HepG2 (cell line): ENCODE measurements around the gene GNRH2. TPM values are rescaled to one million over a fixed set of nuclear protein-coding genes. Genes with fewer than 3 reads are reported as not detected.
A peak's percentile ranks its signal among the peaks of the same experiment; 100 is the strongest.

ENCODE experiments used
- AKNA ChIP-seq: sonication (generic); formaldehyde crosslinking; IDR thresholded peaks from 2 replicates; pipeline ENCODE4 v1.4.0; 2020; ENCODE audit warnings: missing genetic modification reagents, borderline replicate concordance
- ARID5B ChIP-seq: IDR thresholded peaks from 2 replicates; pipeline ENCODE4 v1.4.0; 2020; ENCODE audit warnings: mild to moderate bottlenecking, missing genetic modification reagents
- ELF3 ChIP-seq: IDR thresholded peaks from 2 replicates; pipeline ENCODE4 v1.6.1; 2016; ENCODE audit warnings: missing genetic modification reagents, missing compliant biosample characterization
- JUN ChIP-seq: sonication (generic); formaldehyde crosslinking; IDR thresholded peaks from 2 replicates; pipeline ENCODE4 v1.4.0; 2020; ENCODE audit warnings: mild to moderate bottlenecking, missing genetic modification reagents
- LRRFIP1 ChIP-seq: sonication (generic); formaldehyde crosslinking; conservative IDR thresholded peaks from 2 replicates; pipeline ENCODE4 v1.4.0; 2020; ENCODE audit warnings: missing genetic modification reagents
- MED8 ChIP-seq: sonication (generic); formaldehyde crosslinking; IDR thresholded peaks from 2 replicates; pipeline ENCODE4 v1.8.1; 2023; ENCODE audit warnings: mild to moderate bottlenecking, missing genetic modification reagents; ENCODE audit not compliant: insufficient replicate concordance
- NFYC ChIP-seq: IDR thresholded peaks from 2 replicates; pipeline ENCODE4 v1.6.1; 2016; ENCODE audit warnings: missing genetic modification reagents, missing compliant biosample characterization
- NR2F1 ChIP-seq, 2 experiments: fragments of 450-650 bp in 1 of 2; formaldehyde crosslinking in 1 of 2; IDR thresholded peaks; 2 replicates each; pipeline versions ENCODE4 v1.5.0 to v1.6.1; 2016 to 2020; ENCODE audit warnings: mild to moderate bottlenecking in 1 of 2, missing compliant biosample characterization in 1 of 2, missing genetic modification reagents in 1 of 2, moderate library complexity in 1 of 2
- PATZ1 ChIP-seq: sonication (generic); formaldehyde crosslinking; IDR thresholded peaks from 2 replicates; pipeline ENCODE4 v1.4.0; 2020; ENCODE audit warnings: missing genetic modification reagents
- PTBP1 ChIP-seq: fragments of 200-400 bp; formaldehyde crosslinking; IDR thresholded peaks from 2 replicates; pipeline ENCODE4 v1.6.1; 2018; ENCODE audit warnings: low read length, low read depth; ENCODE audit not compliant: poor library complexity, severe bottlenecking
- ZNF841 ChIP-seq: sonication (generic); formaldehyde crosslinking; IDR thresholded peaks from 2 replicates; pipeline ENCODE4 v1.8.1; 2023; ENCODE audit warnings: missing genetic modification reagents, borderline replicate concordance
- ZNF879 ChIP-seq: sonication (generic); formaldehyde crosslinking; IDR thresholded peaks from 2 replicates; pipeline ENCODE4 v1.8.1; 2023; ENCODE audit warnings: missing genetic modification reagents
- polyA plus RNA-seq, 8 experiments: library from polyadenylated mRNA; depleted of rRNA in 3 of 8; stranded (reverse) in 7 of 8; unstranded in 1 of 8; fragments of >200 nt; fragmentation: Illumina TruSeq in 4 of 8; extraction: Trizol in 4 of 8; gene quantifications; 2 replicates each; pipeline versions ENCODE4 v1.2.1 to v1.2.3, GENCODE V29; 2011 to 2016; ENCODE audit warnings: low read depth in 4 of 8, missing spikeins in 1 of 8, mixed read lengths in 1 of 8; ENCODE audit not compliant: insufficient read depth in 1 of 8
- total RNA-seq, 5 experiments: library from RNA; depleted of rRNA; stranded (reverse); fragments of >200 nt; fragmentation: Illumina TruSeq; extraction: Trizol; gene quantifications; 2 replicates each; pipeline ENCODE4 v1.2.3, GENCODE V29; 2016; ENCODE audit warnings: low read depth in 1 of 5
- TF ChIP-seq, protein P1 (sequence below): sonication (generic); formaldehyde crosslinking; IDR thresholded peaks from 2 replicates; pipeline ENCODE4 v1.4.0; 2020; ENCODE audit warnings: mild to moderate bottlenecking, missing genetic modification reagents

The GNRH2 gene
- total and polyA plus RNA-seq, 2 of the 13 experiments (the other 11 are each of a cell fraction or from before 2014, with no cell fraction given) = 0.28 TPM; not detected in 1

DNA sequence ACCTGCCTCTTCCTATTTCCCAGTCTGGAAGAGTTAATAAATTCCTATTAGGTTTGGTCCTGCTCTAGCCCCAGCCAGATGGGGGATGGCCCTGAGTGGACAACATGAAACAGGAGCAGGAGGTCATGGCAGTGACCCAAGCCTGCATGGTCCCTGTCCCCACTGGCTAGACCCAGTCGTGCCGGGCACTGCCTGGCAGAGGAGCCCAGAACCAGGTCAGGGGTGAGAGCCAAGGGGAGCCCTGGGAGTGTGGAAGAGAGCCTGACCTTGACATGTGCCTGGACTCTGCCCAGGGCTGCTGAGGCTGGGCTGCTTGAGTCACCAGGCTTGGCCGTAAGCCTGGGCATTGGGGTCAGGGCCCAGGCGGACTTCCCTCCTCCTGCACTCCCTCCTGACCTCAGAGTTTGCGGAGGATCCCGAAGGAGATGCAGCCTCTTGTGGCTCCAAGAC is 37.5 kb downstream of the GNRH2 start (continued):
- TF ChIP-seq LRRFIP1 (CRISPR knock-in tag) (no peak), PTBP1 (no peak), NR2F1 (CRISPR knock-in tag; IDR thresholded peaks at IDR 0.05) (peak; percentile 79 to 88), JUN (CRISPR knock-in tag) (no peak), NFYC (no peak), PATZ1 (CRISPR knock-in tag) (no peak), ZNF841 (CRISPR knock-in tag) (no peak), MED8 (CRISPR knock-in tag) (no peak), ZNF879 (CRISPR knock-in tag) (no peak), AKNA (CRISPR knock-in tag) (no peak), ARID5B (peak; percentile 72), ELF3 (CRISPR knock-in tag) (no peak)
- TF ChIP-seq, protein P1, sequence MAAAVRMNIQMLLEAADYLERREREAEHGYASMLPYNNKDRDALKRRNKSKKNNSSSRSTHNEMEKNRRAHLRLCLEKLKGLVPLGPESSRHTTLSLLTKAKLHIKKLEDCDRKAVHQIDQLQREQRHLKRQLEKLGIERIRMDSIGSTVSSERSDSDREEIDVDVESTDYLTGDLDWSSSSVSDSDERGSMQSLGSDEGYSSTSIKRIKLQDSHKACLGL (CRISPR knock-in tag) = 0 out of 2 replicates have a peak, but pooled peaks have one; percentile 52
